ENCODE results near the gene PPCDC.

Gene PPCDC

DNA sequence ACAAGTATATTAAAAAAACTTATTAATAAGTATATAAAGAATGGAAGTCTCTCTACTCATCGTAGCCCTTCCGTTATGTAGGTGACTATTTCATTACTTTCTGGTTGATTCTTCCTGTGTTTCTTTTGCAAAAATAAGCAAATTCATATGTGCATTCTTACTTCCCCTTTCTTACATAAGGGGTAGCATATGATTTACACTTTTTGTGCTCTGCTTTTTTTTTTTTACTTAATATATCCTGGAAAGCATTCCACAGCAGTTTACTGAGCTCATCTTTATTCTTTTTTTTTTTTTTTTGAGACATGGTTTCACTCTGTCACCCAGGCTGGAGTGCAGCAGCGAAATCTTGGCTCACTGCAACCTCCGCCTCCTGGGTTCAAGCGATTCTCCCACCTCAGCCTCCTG lies 15.2 kb upstream of the PPCDC start:
- Histone ChIP-seq H3K9me3 (ENCODE audit: insufficient read depth, low read depth, low read length) (no peaks in the 10 kb centered on the region), H3K36me3 (ENCODE audit: insufficient read depth, low read length) (no peaks in the 10 kb centered on the region)

GRCh38 chr15:75008629-75009326 lies 14.6 kb upstream of the PPCDC start:
- no peaks in the 10 kb centered on the region for H3K79me2 ChIP-seq (ENCODE audit: insufficient read depth, low read length)
- no peaks in the 10 kb centered on the region for H3K36me3 ChIP-seq (ENCODE audit: insufficient read depth, low read length)
- no peaks in the 10 kb centered on the region for H3K9me3 ChIP-seq (ENCODE audit: insufficient read depth, low read depth, low read length)
- no peaks in the 10 kb centered on the region for H3K4me1 ChIP-seq (ENCODE audit: insufficient read depth, low read length, poor library complexity, severe bottlenecking)
- no peak overlapping the region for H3K9ac ChIP-seq (ENCODE audit: low read depth, low read length, poor library complexity, severe bottlenecking)
- no peak overlapping the region for H2AFZ ChIP-seq (ENCODE audit: low read length)
- no peaks in the 10 kb centered on the region for H3F3A ChIP-seq (ENCODE audit: low read depth)
- no peak overlapping the region for H3K4me2 ChIP-seq (ENCODE audit: low read depth, low read length, poor library complexity, severe bottlenecking)
- no peaks in the 10 kb centered on the region for H4K20me1 ChIP-seq (ENCODE audit: insufficient read depth, low read length, poor library complexity, severe bottlenecking)
- H3K4me3 ChIP-seq (ENCODE audit: low read length, poor library complexity, severe bottlenecking): no peak overlapping the region
- TF ChIP-seq, protein P1, sequence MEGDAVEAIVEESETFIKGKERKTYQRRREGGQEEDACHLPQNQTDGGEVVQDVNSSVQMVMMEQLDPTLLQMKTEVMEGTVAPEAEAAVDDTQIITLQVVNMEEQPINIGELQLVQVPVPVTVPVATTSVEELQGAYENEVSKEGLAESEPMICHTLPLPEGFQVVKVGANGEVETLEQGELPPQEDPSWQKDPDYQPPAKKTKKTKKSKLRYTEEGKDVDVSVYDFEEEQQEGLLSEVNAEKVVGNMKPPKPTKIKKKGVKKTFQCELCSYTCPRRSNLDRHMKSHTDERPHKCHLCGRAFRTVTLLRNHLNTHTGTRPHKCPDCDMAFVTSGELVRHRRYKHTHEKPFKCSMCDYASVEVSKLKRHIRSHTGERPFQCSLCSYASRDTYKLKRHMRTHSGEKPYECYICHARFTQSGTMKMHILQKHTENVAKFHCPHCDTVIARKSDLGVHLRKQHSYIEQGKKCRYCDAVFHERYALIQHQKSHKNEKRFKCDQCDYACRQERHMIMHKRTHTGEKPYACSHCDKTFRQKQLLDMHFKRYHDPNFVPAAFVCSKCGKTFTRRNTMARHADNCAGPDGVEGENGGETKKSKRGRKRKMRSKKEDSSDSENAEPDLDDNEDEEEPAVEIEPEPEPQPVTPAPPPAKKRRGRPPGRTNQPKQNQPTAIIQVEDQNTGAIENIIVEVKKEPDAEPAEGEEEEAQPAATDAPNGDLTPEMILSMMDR (conservative IDR thresholded peaks at IDR 0.05; ENCODE audit: low read length): no peak
- no peak for TF ChIP-seq EZH2phosphoT487 (IDR thresholded peaks at IDR 0.05; ENCODE audit: borderline replicate concordance)
- H3K27me3 ChIP-seq (ENCODE audit: insufficient read depth, low read length, poor library complexity, severe bottlenecking): no peaks in the 10 kb centered on the region
- H3K9me2 ChIP-seq (replicated peaks; ENCODE audit: low read depth, low read length): no peaks in the 10 kb centered on the region

More for the DNA sequence above, 15.2 kb upstream of the PPCDC start:
- Histone ChIP-seq H3K9me2 (replicated peaks; ENCODE audit: low read depth, low read length) (no peaks in the 10 kb centered on the region), H3K4me1 (ENCODE audit: insufficient read depth, low read length, poor library complexity, severe bottlenecking) (no peaks in the 10 kb centered on the region), H3F3A (ENCODE audit: low read depth) (no peaks in the 10 kb centered on the region), H3K4me2 (ENCODE audit: low read depth, low read length, poor library complexity, severe bottlenecking) (no peak overlapping the region), H4K20me1 (ENCODE audit: insufficient read depth, low read length, poor library complexity, severe bottlenecking) (no peaks in the 10 kb centered on the region), H3K79me2 (ENCODE audit: insufficient read depth, low read length) (no peaks in the 10 kb centered on the region), H3K4me3 (ENCODE audit: low read length, poor library complexity, severe bottlenecking) (no peak overlapping the region), H3K27me3 (ENCODE audit: insufficient read depth, low read length, poor library complexity, severe bottlenecking) (no peaks in the 10 kb centered on the region), H3K9ac (ENCODE audit: low read depth, low read length, poor library complexity, severe bottlenecking) (no peak overlapping the region), H2AFZ (ENCODE audit: low read length) (no peak overlapping the region)
- no peak for TF ChIP-seq EZH2phosphoT487 (IDR thresholded peaks at IDR 0.05; ENCODE audit: borderline replicate concordance)
- TF ChIP-seq, protein P1 (conservative IDR thresholded peaks at IDR 0.05; ENCODE audit: low read length): no peak

GRCh38 chr15:75016431-75016830 lies 7.0 kb upstream of the PPCDC start:
- H3K9me2 ChIP-seq (replicated peaks; ENCODE audit: low read depth, low read length): no peaks in the 10 kb centered on the region
- H3K9me3 ChIP-seq (ENCODE audit: insufficient read depth, low read depth, low read length): no peaks in the 10 kb centered on the region
- H3K4me3 ChIP-seq (ENCODE audit: low read length, poor library complexity, severe bottlenecking): no peak overlapping the region
- no peaks in the 10 kb centered on the region for H3K79me2 ChIP-seq (ENCODE audit: insufficient read depth, low read length)
- no peaks in the 10 kb centered on the region for H3K4me1 ChIP-seq (ENCODE audit: insufficient read depth, low read length, poor library complexity, severe bottlenecking)
- H3K9ac ChIP-seq (ENCODE audit: low read depth, low read length, poor library complexity, severe bottlenecking): no peak overlapping the region
- no peak overlapping the region for H2AFZ ChIP-seq (ENCODE audit: low read length)
- H3K4me2 ChIP-seq (ENCODE audit: low read depth, low read length, poor library complexity, severe bottlenecking): no peak overlapping the region
- H3K27me3 ChIP-seq (ENCODE audit: insufficient read depth, low read length, poor library complexity, severe bottlenecking): no peaks in the 10 kb centered on the region
- TF ChIP-seq, protein P1 (conservative IDR thresholded peaks at IDR 0.05; ENCODE audit: low read length): no peak
- no peak for TF ChIP-seq EZH2phosphoT487 (IDR thresholded peaks at IDR 0.05; ENCODE audit: borderline replicate concordance)
- H4K20me1 ChIP-seq (ENCODE audit: insufficient read depth, low read length, poor library complexity, severe bottlenecking): no peaks in the 10 kb centered on the region
- no peaks in the 10 kb centered on the region for H3F3A ChIP-seq (ENCODE audit: low read depth)
- H3K36me3 ChIP-seq (ENCODE audit: insufficient read depth, low read length): no peaks in the 10 kb centered on the region
